Progenitor cell of endocrine pancreas (in vitro differentiated cells): ENCODE results near the gene PGD. TPM values are rescaled to one million over a fixed set of nuclear protein-coding genes. Genes with fewer than 3 reads are reported as not detected.

Source experiments
- DNase-seq: peaks from one replicate; pipeline ENCODE4 v3.0.0; 2021; ENCODE audit warnings: low spot score; ENCODE audit not compliant: unreplicated experiment
- H3K27ac Mint-ChIP-seq: 2 replicates; pipeline ENCODE4 v1.8.0; 2021; ENCODE audit warnings: mild to moderate bottlenecking, moderate library complexity, mixed read lengths
- H3K27me3 Mint-ChIP-seq: 2 replicates; pipeline ENCODE4 v1.8.0; 2021; ENCODE audit warnings: mixed read lengths
- H3K36me3 Mint-ChIP-seq: 2 replicates; pipeline ENCODE4 v1.8.0; 2022; ENCODE audit warnings: mixed read lengths; ENCODE audit not compliant: insufficient read depth
- H3K4me1 Mint-ChIP-seq: 2 replicates; pipeline ENCODE4 v1.8.0; 2021; ENCODE audit warnings: low read depth, mixed read lengths
- H3K4me3 Mint-ChIP-seq: 2 replicates; pipeline ENCODE4 v1.8.0; 2021; ENCODE audit warnings: low read depth, mild to moderate bottlenecking, moderate library complexity, mixed read lengths
- H3K9me3 Mint-ChIP-seq: 2 replicates; pipeline ENCODE4 v1.8.0; 2021; ENCODE audit warnings: low read depth, mixed read lengths
- CTCF ChIP-seq: fragments of 200-600 bp; sonication (generic); IDR thresholded peaks from one replicate; pipeline ENCODE4 v1.5.0; 2021; ENCODE audit warnings: antibody characterized with exemption, mild to moderate bottlenecking; ENCODE audit not compliant: unreplicated experiment
- total RNA-seq: library from RNA; stranded (reverse); gene quantifications from 2 replicates; pipeline ENCODE4 v1.2.1, GENCODE V29; 2021

Gene PGD
- total RNA-seq, 1 donor from 2014 or later, result 263 TPM

- no peaks in the 10 kb centered on the region for H3K9me3 Mint-ChIP-seq
- H3K4me3 Mint-ChIP-seq, result no peak overlapping the region
- peaks cover 12% of the 10 kb centered on the region for H3K36me3 Mint-ChIP-seq
- H3K27ac Mint-ChIP-seq, result no peak overlapping the region
- no peak for TF ChIP-seq CTCF
- H3K4me1 Mint-ChIP-seq, result peaks cover 5% of the 10 kb centered on the region
- DNase-seq, result no peak
- H3K27me3 Mint-ChIP-seq, result no peaks in the 10 kb centered on the region
These were observed 71.2 kb downstream of the PGD start for GRCh38 chr1:10470043-10470442.

Other genes starting within 250 kb of the PGD start
- 74.4 and 78.7 TPM in 2 replicates for gene KIF1B, start 188.5 kb upstream of the PGD start, total RNA-seq
- 22.2 and 22.5 TPM in 2 replicates for gene CENPS, start 31.4 kb downstream of the PGD start, total RNA-seq
- gene CORT, start 51.0 kb downstream of the PGD start, total RNA-seq, result 1.0 and 2.0 TPM in 2 replicates
- gene DFFA, start 73.5 kb downstream of the PGD start, total RNA-seq, result 47.9 and 54.4 TPM in 2 replicates
- 27.8 and 28.7 TPM in 2 replicates for gene PEX14, start 75.9 kb downstream of the PGD start, total RNA-seq